NCI-H2171 treated with DMSO at 0.1 percent for 48 hours (cell line): ENCODE data around the gene MLC1.

Source experiments
- DNase-seq: peaks from one replicate; lab custom pipeline; 2025; lab: John Stamatoyannopoulos, UW

Gene MLC1

GRCh38 chr22:50076646-50077535 lies 8.3 kb downstream of the MLC1 start:
- DNase-seq: no peak

DNA sequence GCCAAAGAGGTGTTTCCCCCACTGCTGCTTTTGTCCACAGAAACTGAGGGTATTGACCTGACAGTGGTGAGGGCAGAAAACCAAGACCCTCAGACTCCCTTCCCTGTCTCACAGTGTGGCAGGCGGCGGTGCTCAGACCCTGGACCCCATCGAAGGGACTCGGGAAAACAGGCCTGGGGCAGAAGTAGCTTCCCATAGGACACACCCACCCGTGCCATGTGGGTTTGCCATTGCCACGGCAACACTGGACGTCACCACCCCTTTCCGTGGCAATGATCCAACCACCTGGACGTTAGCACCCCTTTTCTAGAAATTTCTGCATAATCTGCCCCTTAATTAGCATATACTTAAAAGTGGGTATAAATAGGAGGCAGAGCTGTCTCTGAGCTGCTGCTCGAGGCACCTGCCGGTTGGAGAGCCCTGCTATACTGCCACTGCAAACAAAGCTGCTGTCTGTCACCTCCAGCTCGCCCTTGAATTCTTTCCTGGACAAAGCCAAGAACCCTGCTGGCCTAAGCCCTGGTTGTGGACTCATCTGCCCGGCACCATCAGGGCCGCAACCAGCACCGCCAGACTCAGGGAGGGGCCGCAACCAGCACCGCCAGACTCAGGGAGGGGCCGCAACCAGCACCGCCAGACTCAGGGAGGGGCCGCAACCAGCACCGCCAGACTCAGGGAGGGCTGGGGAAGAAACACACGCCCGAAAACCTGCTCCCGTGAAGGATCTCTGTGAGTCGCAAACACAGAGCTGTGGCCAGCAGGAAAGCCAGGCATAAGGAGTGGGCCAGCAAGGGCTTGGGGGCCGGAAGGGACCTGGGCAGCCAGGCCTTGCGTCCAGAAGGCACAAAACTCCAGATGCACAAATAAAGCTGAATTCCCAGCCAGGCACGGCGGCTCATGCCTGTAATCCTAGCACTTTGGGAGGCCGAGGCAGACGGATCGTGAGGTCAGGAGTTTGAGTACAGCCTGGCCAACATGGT lies 10.4 kb downstream of the MLC1 start:
- no peak for DNase-seq

DNA sequence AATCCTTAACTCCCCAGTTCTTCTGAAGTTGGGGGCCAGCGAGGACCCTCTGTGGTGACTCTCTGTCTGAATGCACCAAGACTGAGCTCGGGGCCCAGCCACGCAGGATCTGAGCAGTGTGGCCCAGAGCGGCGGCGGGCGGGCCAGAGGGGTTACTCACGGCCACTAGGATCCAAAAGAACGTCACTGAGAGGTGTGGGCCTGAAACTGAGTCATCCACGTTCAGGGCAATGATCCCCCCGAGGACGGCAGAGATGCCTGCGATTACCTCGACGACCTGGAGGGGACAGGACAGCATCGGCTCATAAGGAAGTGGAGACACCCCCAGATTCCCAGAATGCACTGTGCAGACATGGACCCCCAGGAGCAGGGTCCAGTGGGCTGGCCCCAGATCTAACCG lies 11.2 kb downstream of the MLC1 start:
- no peak for DNase-seq

- DNase-seq: no peak
Observed at GRCh38 chr22:50072714-50073538, 12.3 kb downstream of the MLC1 start.

- no peak for DNase-seq
Observed at GRCh38 chr22:50072167-50072555, 13.1 kb downstream of the MLC1 start.

- no peak for DNase-seq
Observed at GRCh38 chr22:50071432-50072166, 13.6 kb downstream of the MLC1 start.

GRCh38 chr22:50070366-50070765 lies 14.9 kb downstream of the MLC1 start:
- DNase-seq: no peak

DNA sequence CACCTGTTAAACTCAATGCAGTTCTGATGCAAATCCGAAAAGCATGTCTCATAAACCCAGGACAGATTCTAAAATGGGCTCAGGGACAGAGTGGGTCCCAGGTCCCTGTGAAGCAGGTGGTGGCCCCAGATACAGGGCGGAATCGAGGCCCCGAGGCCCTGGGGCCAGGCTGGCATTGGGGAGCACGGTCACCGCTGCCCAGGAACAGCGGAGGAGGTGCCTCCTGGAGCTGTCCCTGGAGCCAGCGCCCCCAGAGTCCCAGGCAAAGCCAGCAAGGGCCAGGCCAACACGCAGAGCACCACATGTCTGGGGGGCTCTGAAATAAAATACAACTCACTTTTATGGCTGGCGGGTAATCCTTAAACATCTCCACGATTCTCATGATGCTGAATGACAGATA lies 17.1 kb downstream of the MLC1 start:
- DNase-seq: no peak

- no peak for DNase-seq
Observed at GRCh38 chr22:50067244-50067643, 18.0 kb downstream of the MLC1 start.

- no peak for DNase-seq
Observed at GRCh38 chr22:50064453-50064852, 20.8 kb downstream of the MLC1 start.

DNA sequence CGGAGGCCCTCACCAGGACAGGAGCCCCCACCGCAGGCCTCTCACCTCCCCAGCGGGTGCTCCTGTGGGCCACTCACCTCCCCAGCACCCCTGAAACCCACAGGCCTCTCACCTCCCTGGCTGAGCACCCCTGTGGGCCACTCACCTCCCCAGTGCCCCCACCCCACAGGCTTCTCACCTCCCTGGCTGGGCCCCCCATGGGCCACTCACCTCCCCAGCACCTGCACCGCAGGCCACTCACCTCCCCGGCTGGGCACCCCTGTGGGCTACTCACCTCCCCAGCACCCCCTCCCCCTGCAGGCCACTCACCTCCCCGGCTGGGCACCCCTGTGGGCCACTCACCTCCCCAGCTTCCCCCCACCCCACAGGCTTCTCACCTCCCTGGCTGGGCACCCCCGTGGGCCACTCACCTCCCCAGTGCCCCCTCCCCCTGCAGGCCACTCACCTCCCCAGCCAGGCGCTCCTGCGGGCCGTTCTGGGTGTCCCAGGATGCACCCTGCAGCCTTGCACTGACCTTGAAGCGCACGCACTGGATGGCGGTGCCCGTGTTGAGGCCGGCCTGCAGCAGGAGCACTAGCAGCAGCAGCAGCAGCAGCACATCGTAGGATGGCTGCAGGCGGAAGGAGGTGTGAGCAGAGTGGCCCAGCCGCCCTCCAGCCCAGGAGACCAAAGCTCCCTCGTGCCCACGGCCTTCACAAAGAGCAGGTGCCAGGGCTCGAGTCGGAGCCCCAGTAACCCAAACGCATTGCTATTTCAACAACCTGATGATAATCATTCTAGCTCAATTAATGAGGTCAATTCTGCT lies 21.4 kb downstream of the MLC1 start:
- DNase-seq: no peak

DNA sequence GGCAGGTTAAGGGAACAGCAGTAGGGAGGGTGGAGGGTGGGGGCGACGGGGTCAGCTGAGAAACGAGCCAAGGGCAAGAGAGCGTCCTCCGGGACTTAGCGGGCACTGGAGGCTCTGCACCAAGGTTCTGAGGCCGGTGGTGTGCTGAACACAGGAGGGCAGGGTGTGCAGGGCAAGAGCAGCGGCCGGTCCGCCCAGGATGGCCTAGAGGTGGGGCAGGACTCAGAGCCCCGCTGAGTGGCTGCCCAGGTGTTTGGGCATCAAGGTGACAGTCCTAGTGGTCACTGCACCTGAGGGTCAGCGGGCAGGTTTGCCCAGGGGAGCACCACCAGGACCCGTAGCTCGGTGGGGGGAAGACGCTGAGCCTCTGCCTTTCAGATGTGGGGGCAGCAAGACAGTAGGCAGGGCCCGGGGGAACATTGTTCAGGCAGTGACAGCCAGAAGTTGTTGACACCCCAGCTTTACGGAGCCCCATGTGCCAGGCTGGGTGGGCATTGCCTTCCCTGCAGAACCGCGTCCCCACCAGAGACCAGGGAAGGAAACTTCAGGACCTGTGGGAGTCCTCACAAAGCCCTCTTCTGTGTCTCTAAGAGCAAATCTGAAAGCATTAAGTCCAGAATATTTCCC lies 22.6 kb downstream of the MLC1 start:
- no peak for DNase-seq

- DNase-seq: no peak
Observed at GRCh38 chr22:50061824-50062355, 23.3 kb downstream of the MLC1 start.

- DNase-seq: no peak
Observed at GRCh38 chr22:50061141-50061823, 23.9 kb downstream of the MLC1 start.

DNA sequence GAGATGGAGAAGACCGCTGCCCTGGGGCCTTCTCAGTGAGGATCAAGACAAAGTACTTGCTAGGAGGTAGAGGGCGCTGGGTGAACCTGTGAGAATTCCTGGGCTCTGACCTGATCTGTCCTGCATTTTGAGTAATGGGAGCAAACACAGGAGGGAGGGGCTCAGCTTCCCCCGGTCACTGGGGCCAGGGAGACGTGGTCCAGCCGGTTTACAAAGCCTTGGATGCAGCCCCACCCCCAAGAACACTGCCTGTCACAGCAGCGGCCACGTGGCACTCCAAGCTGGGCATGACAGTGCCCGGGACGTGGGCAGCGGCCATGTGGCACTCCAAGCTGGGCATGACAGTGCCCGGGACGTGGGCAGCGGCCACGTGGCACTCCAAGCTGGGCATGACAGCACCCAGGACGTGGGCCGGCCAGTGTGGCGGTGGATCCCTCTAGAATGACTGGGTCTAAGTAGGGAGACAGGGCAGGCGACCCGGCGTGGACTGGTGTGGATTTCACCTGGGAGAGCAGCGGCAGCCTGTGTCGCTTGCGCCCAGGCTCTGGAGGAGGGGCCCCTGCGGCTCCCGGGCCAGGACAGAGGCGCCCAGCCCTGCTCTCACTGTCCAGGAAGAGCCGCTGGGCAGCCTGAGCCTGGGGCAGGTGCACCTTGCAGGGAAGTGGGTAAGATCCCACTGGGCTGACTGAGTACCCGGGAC lies 24.6 kb downstream of the MLC1 start:
- DNase-seq: no peak

DNA sequence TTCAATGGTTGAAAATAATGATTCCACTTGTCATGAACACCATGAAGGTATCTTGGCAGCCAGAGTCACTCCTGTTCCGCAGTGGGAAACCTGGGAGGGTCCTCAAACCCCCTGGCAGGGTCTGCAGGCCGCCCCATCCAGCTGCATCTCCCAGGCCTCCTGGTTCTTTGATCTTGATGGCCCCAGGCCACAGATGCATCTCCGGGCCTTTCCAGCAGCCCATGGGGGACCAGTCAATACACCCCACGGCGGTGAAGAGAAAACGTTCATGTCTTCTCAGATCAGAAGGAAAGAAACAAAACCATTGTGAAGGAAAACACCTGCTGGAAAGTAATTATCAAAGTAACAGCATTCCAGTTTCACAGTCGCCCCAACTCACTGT lies 25.4 kb downstream of the MLC1 start:
- DNase-seq: no peak

- no peak for DNase-seq
Observed at GRCh38 chr22:50058906-50059880, 26.0 kb downstream of the MLC1 start.
